Measurements from ENCODE around the gene WDR33. TPM values are rescaled to one million over a fixed set of nuclear protein-coding genes. Genes with fewer than 3 reads are reported as not detected.

The WDR33 gene
- total RNA-seq, 2 experiments from 2014 or later: 59.8 to 61.5 TPM

DNA sequence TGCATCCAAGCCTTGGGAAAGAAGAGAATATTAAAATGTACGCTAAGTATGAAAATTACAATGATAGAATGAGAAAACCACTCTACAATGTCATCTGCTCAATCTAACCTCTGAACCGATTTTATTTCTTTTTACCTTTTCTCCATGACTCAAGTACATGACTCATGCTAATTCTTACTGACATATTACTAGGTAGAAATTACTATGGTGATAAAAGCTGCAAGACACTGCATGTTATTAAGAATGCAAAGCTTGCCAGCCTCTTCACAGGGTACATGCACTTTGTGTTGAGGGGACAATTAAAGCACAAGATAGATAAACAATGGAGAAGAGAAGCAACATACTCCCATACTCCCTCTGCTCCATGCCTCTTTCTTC, 89.0 kb downstream of the WDR33 start:
- Mint-ChIP-seq H3K36me3 (ENCODE audit: low read depth) (peaks cover 71% of the 10 kb centered on the region), H3K4me1 (ENCODE audit: low read depth) (peaks cover 7% of the 10 kb centered on the region), H3K9me3 (no peaks in the 10 kb centered on the region), H3K27ac (no peak overlapping the region), H3K4me3 (no peak overlapping the region), H3K27me3 (no peaks in the 10 kb centered on the region)
- DNase-seq (no peak), ATAC-seq (ENCODE audit: poor library complexity) (no peak)
- ChIA-PET CTCF (no interaction called here), POLR2A (no interaction called here)
- intact Hi-C loops (cut with DNase I, micrococcal nuclease): no loop called here
- TF ChIP-seq, protein P1, sequence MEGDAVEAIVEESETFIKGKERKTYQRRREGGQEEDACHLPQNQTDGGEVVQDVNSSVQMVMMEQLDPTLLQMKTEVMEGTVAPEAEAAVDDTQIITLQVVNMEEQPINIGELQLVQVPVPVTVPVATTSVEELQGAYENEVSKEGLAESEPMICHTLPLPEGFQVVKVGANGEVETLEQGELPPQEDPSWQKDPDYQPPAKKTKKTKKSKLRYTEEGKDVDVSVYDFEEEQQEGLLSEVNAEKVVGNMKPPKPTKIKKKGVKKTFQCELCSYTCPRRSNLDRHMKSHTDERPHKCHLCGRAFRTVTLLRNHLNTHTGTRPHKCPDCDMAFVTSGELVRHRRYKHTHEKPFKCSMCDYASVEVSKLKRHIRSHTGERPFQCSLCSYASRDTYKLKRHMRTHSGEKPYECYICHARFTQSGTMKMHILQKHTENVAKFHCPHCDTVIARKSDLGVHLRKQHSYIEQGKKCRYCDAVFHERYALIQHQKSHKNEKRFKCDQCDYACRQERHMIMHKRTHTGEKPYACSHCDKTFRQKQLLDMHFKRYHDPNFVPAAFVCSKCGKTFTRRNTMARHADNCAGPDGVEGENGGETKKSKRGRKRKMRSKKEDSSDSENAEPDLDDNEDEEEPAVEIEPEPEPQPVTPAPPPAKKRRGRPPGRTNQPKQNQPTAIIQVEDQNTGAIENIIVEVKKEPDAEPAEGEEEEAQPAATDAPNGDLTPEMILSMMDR (IDR thresholded peaks at IDR 0.05): no peak
- H3K27ac ChIP-seq (ENCODE audit: low read depth in 1 of 2, low read length in 2 of 2): no peak overlapping the region
- no peaks in the 10 kb centered on the region for H3K9me3 ChIP-seq (ENCODE audit: control insufficient read depth in 1 of 2, insufficient read depth in 1 of 2, low read length in 2 of 2)
- no peaks in the 10 kb centered on the region for H3K4me1 ChIP-seq (ENCODE audit: insufficient read depth, low read length)
- H3K4me3 ChIP-seq (ENCODE audit: low read length): no peak overlapping the region
- H3K36me3 ChIP-seq (ENCODE audit: insufficient read depth, low read length): peaks cover 71% of the 10 kb centered on the region
- no peaks in the 10 kb centered on the region for H3K27me3 ChIP-seq (ENCODE audit: control insufficient read depth in 1 of 2, insufficient read depth in 2 of 2, low read length in 2 of 2)

GRCh38 chr2:127721311-127721977, 89.5 kb downstream of the WDR33 start:
- POLR2A ChIA-PET: no interaction called here
- Histone ChIP-seq H3K36me3 (ENCODE audit: insufficient read depth, low read length) (peaks cover 75% of the 10 kb centered on the region), H3K27me3 (ENCODE audit: control insufficient read depth in 1 of 2, insufficient read depth in 2 of 2, low read length in 2 of 2) (no peaks in the 10 kb centered on the region), H3K27ac (ENCODE audit: low read depth in 1 of 2, low read length in 2 of 2) (no peak overlapping the region), H3K9me3 (ENCODE audit: control insufficient read depth in 1 of 2, insufficient read depth in 1 of 2, low read length in 2 of 2) (no peaks in the 10 kb centered on the region), H3K4me3 (ENCODE audit: low read length) (no peak overlapping the region), H3K4me1 (ENCODE audit: insufficient read depth, low read length) (no peaks in the 10 kb centered on the region)
- Mint-ChIP-seq H3K27me3 (no peaks in the 10 kb centered on the region), H3K4me1 (ENCODE audit: low read depth) (peaks cover 7% of the 10 kb centered on the region), H3K36me3 (ENCODE audit: low read depth) (peaks cover 75% of the 10 kb centered on the region), H3K9me3 (no peaks in the 10 kb centered on the region), H3K27ac (no peak overlapping the region), H3K4me3 (no peak overlapping the region)
- no peak for DNase-seq
- CTCF ChIA-PET: interaction anchor here (1.0 kb wide), 1 partner anchor 130 kb away, joined by 3 read pairs; no protein-coding TSS in a partner anchor
- intact Hi-C loops (cut with DNase I, micrococcal nuclease): no loop called here
- TF ChIP-seq, protein P1 (IDR thresholded peaks at IDR 0.05): no peak
- no peak for ATAC-seq (ENCODE audit: poor library complexity)

DNA sequence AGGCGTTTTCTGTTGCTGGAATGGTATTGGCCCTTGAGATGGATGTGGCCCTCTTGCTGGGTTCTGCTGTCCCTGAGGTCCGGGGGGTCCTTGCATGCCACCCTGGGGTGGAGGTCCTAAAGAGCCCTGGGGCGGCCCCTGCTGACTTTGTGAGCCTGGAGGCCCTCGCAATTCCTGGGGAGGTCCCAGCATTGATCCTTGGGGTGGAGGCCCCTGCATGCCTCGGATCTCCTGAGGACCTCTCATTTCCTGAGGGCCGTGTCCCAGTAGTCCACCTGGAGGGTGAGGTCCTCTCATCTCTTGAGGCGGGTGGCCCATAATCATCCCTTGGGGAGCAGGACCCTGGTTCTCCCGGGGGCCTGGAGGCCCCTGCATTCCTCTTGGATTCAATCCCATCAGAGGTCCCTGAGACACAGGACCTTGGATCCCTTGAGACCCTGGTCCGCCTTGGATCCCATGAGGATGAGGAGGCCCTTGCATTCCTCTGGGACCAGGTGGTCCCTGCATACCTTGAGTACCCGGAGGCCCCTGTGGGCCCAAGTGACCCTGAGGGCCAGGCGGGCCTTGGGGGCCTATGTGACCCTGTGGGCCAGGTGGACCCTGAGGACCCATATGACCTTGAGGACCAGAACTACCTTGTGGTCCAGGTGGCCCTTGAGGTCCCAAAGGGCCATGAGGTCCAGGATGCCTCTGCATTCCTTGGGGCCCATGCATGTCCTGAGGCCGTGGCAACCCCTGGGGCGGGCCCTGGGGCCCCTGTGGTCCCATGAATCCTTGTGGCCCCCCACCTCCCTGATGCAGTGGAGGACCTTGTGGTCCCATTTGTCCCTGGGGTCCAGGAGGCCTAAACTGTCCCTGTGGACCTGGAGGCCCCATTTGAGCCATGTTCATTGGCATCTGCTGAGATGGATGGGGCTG, 91.4 kb downstream of the WDR33 start:
- H3K4me1 Mint-ChIP-seq (ENCODE audit: low read depth): peaks cover under 1% of the 10 kb centered on the region
- H3K27ac Mint-ChIP-seq: no peak overlapping the region
- DNase-seq (no peak), ATAC-seq (ENCODE audit: poor library complexity) (no peak)
- H3K36me3 Mint-ChIP-seq (ENCODE audit: low read depth): peaks cover 74% of the 10 kb centered on the region
- intact Hi-C loops (cut with DNase I, micrococcal nuclease): no loop called here
- H3K9me3 ChIP-seq (ENCODE audit: control insufficient read depth in 1 of 2, insufficient read depth in 1 of 2, low read length in 2 of 2): no peaks in the 10 kb centered on the region
- no peaks in the 10 kb centered on the region for H3K9me3 Mint-ChIP-seq
- CTCF ChIA-PET: no interaction called here
- H3K36me3 ChIP-seq (ENCODE audit: insufficient read depth, low read length): peaks cover 81% of the 10 kb centered on the region
- no peaks in the 10 kb centered on the region for H3K4me1 ChIP-seq (ENCODE audit: insufficient read depth, low read length)
- POLR2A ChIA-PET: no interaction called here
- H3K27me3 Mint-ChIP-seq: no peaks in the 10 kb centered on the region
- no peak overlapping the region for H3K27ac ChIP-seq (ENCODE audit: low read depth in 1 of 2, low read length in 2 of 2)
- H3K4me3 Mint-ChIP-seq: no peak overlapping the region
- H3K27me3 ChIP-seq (ENCODE audit: control insufficient read depth in 1 of 2, insufficient read depth in 2 of 2, low read length in 2 of 2): no peaks in the 10 kb centered on the region
- no peak overlapping the region for H3K4me3 ChIP-seq (ENCODE audit: low read length)
- TF ChIP-seq, protein P1 (IDR thresholded peaks at IDR 0.05): no peak
